CD4-positive, alpha-beta T cell treated with Interleukin-2 at 100 ng/mL for 4 hours (primary cell): ENCODE measurements around the gene KCNQ1.

ENCODE experiments used
- DNase-seq: peaks from one replicate; pipeline ENCODE4 v3.0.0-alpha.2; 2020; ENCODE audit warnings: low spot score

The KCNQ1 gene

GRCh38 chr11:2665526-2666400 lies 221.0 kb downstream of the KCNQ1 start:
- DNase-seq, result no peak

- DNase-seq, result no peak
Observed at GRCh38 chr11:2666401-2666741, 221.6 kb downstream of the KCNQ1 start.

- DNase-seq, result no peak
Observed at GRCh38 chr11:2666828-2667570, 222.2 kb downstream of the KCNQ1 start.

- no peak for DNase-seq
Observed at GRCh38 chr11:2667940-2668339, 223.1 kb downstream of the KCNQ1 start.

GRCh38 chr11:2668876-2669275 lies 224.1 kb downstream of the KCNQ1 start:
- no peak for DNase-seq

- no peak for DNase-seq
Observed at GRCh38 chr11:2669634-2670469, 225.0 kb downstream of the KCNQ1 start.

- DNase-seq, result no peak
Observed at GRCh38 chr11:2670541-2671100, 225.8 kb downstream of the KCNQ1 start.

- no peak for DNase-seq
Observed at GRCh38 chr11:2671748-2672147, 226.9 kb downstream of the KCNQ1 start.

- no peak for DNase-seq
Observed at GRCh38 chr11:2672553-2673249, 227.9 kb downstream of the KCNQ1 start.

GRCh38 chr11:2673250-2673610 lies 228.4 kb downstream of the KCNQ1 start:
- DNase-seq, result no peak

- DNase-seq, result no peak
Observed at GRCh38 chr11:2673871-2674471, 229.2 kb downstream of the KCNQ1 start.

- no peak for DNase-seq
Observed at GRCh38 chr11:2674658-2675131, 229.9 kb downstream of the KCNQ1 start.

- no peak for DNase-seq
Observed at GRCh38 chr11:2675540-2675939, 230.7 kb downstream of the KCNQ1 start.

- no peak for DNase-seq
Observed at GRCh38 chr11:2677127-2677526, 232.3 kb downstream of the KCNQ1 start.

- no peak for DNase-seq
Observed at GRCh38 chr11:2678396-2678795, 233.6 kb downstream of the KCNQ1 start.

- DNase-seq, result no peak
Observed at GRCh38 chr11:2679011-2679676, 234.3 kb downstream of the KCNQ1 start.

- DNase-seq, result no peak
Observed at GRCh38 chr11:2681408-2682145, 236.8 kb downstream of the KCNQ1 start.

GRCh38 chr11:2683806-2684205 lies 239.0 kb downstream of the KCNQ1 start:
- DNase-seq, result no peak

GRCh38 chr11:2684581-2684980 lies 239.8 kb downstream of the KCNQ1 start:
- DNase-seq, result no peak

- DNase-seq, result no peak
Observed at GRCh38 chr11:2685051-2685450, 240.2 kb downstream of the KCNQ1 start.
